HG03460 (cell line): ENCODE data around the gene CWC25.
A peak's percentile ranks its signal among the peaks of the same experiment; 100 is the strongest.
"Not testable (repeated sequence)": the region's sequence is repeated elsewhere in the genome, so short reads cannot be mapped to it uniquely, and the experiment has no call there.

ENCODE experiments used
- ATAC-seq: cut with Tn5 transposase; IDR thresholded peaks from one replicate; pipeline ENCODE4 v1.9.1; 2021; ENCODE audit not compliant: unreplicated experiment

Gene CWC25

GRCh38 chr17:38790148-38790707, 34.9 kb downstream of the CWC25 start:
- ATAC-seq, result not testable (repeated sequence)

- ATAC-seq, result no peak
Observed at GRCh38 chr17:38789185-38789584, 35.9 kb downstream of the CWC25 start.

- not testable (repeated sequence) for ATAC-seq
Observed at GRCh38 chr17:38787999-38788398, 37.1 kb downstream of the CWC25 start.

- no peak for ATAC-seq
Observed at GRCh38 chr17:38786372-38786771, 38.7 kb downstream of the CWC25 start.

- ATAC-seq, result no peak
Observed at GRCh38 chr17:38783227-38783626, 41.9 kb downstream of the CWC25 start.

GRCh38 chr17:38779965-38780752, 45.0 kb downstream of the CWC25 start:
- no peak for ATAC-seq

- ATAC-seq, result no peak
Observed at GRCh38 chr17:38777641-38778250, 47.4 kb downstream of the CWC25 start.

- ATAC-seq, result no peak
Observed at GRCh38 chr17:38773258-38773657, 51.9 kb downstream of the CWC25 start.

GRCh38 chr17:38768417-38768816, 56.7 kb downstream of the CWC25 start:
- no peak for ATAC-seq

- ATAC-seq, result no peak
Observed at GRCh38 chr17:38766341-38766740, 58.8 kb downstream of the CWC25 start.

- ATAC-seq, result no peak
Observed at GRCh38 chr17:38762231-38762630, 62.9 kb downstream of the CWC25 start.

GRCh38 chr17:38761612-38762011, 63.5 kb downstream of the CWC25 start:
- ATAC-seq, result no peak

GRCh38 chr17:38753071-38753506, 72.0 kb downstream of the CWC25 start:
- ATAC-seq, result no peak

- peak; percentile 75 for ATAC-seq
Observed at GRCh38 chr17:38752308-38753070, 72.6 kb downstream of the CWC25 start, which contains the start of gene PSMB3. PSMB3 (plus strand) TSS chr17:38752741; CDS start chr17:38752827, 86 bp downstream.

- peak; percentile 22 for ATAC-seq
Observed at GRCh38 chr17:38751808-38752307, 73.3 kb downstream of the CWC25 start.

- ATAC-seq, result no peak
Observed at GRCh38 chr17:38751144-38751807, 73.8 kb downstream of the CWC25 start.
